Astrocyte (in vitro differentiated cells and primary cell): ENCODE measurements around the gene SPRTN. TPM values are rescaled to one million over a fixed set of nuclear protein-coding genes. Genes with fewer than 3 reads are reported as not detected.

Experiments
- DNase-seq: peaks from one replicate; pipeline ENCODE4 v3.0.0-alpha.2; 2010; ENCODE audit warnings: low read depth
- FAIRE-seq: peaks from 2 replicates; lab custom pipeline; 2011; peaks lifted over from hg19 to GRCh38; lab: Jason Lieb, UNC
- H2AFZ ChIP-seq: 2 replicates; pipeline ENCODE4 v1.6.0; 2012; ENCODE audit warnings: low read depth, low read length, inconsistent platforms
- H3K27ac ChIP-seq: 2 replicates; pipeline ENCODE4 v1.5.1; 2011; ENCODE audit warnings: low read depth, low read length, inconsistent platforms
- H3K27me3 ChIP-seq: 2 replicates; pipeline ENCODE4 v1.6.0; 2011; ENCODE audit warnings: low read length, inconsistent platforms; ENCODE audit not compliant: insufficient read depth
- H3K36me3 ChIP-seq: 2 replicates; pipeline ENCODE4 v1.5.1; 2011; ENCODE audit warnings: low read length, inconsistent platforms; ENCODE audit not compliant: insufficient read depth
- H3K4me1 ChIP-seq: 2 replicates; pipeline ENCODE4 v1.5.1; 2011; ENCODE audit warnings: low read length, inconsistent platforms; ENCODE audit not compliant: insufficient read depth
- H3K4me2 ChIP-seq: 2 replicates; pipeline ENCODE4 v1.6.0; 2012; ENCODE audit warnings: low read length, inconsistent platforms
- H3K4me3 ChIP-seq: 2 replicates; pipeline ENCODE4 v1.5.1; 2011; ENCODE audit warnings: low read depth, mild to moderate bottlenecking, low read length, inconsistent platforms; ENCODE audit not compliant: insufficient read depth
- H3K79me2 ChIP-seq: 2 replicates; pipeline ENCODE4 v1.6.0; 2012; ENCODE audit warnings: mild to moderate bottlenecking, low read length, inconsistent platforms; ENCODE audit not compliant: insufficient read depth
- H3K9ac ChIP-seq: 2 replicates; pipeline ENCODE4 v1.6.0; 2012; ENCODE audit warnings: mild to moderate bottlenecking, low read length, inconsistent platforms
- H3K9me3 ChIP-seq: 2 replicates; pipeline ENCODE4 v1.5.1; 2012; ENCODE audit warnings: low read depth, mild to moderate bottlenecking, low read length, inconsistent platforms; ENCODE audit not compliant: insufficient read depth
- H4K20me1 ChIP-seq: 2 replicates; pipeline ENCODE4 v1.6.0; 2012; ENCODE audit warnings: low read length, inconsistent platforms; ENCODE audit not compliant: insufficient read depth
- H3K27ac Mint-ChIP-seq: one replicate; pipeline ENCODE4 v1.8.0; 2021; ENCODE audit warnings: mild to moderate bottlenecking, mixed read lengths; ENCODE audit not compliant: unreplicated experiment
- H3K27me3 Mint-ChIP-seq: one replicate; pipeline ENCODE4 v1.8.0; 2021; ENCODE audit warnings: low read depth, mixed read lengths; ENCODE audit not compliant: unreplicated experiment
- H3K36me3 Mint-ChIP-seq: one replicate; pipeline ENCODE4 v1.8.0; 2021; ENCODE audit warnings: low read depth, mixed read lengths; ENCODE audit not compliant: unreplicated experiment
- H3K4me1 Mint-ChIP-seq: one replicate; pipeline ENCODE4 v1.8.0; 2021; ENCODE audit warnings: low read depth, mixed read lengths; ENCODE audit not compliant: unreplicated experiment
- H3K4me3 Mint-ChIP-seq: one replicate; pipeline ENCODE4 v1.8.0; 2021; ENCODE audit warnings: mild to moderate bottlenecking, moderate library complexity, mixed read lengths; ENCODE audit not compliant: unreplicated experiment
- H3K9me3 Mint-ChIP-seq: one replicate; pipeline ENCODE4 v1.8.0; 2021; ENCODE audit warnings: mild to moderate bottlenecking, mixed read lengths; ENCODE audit not compliant: unreplicated experiment
- CTCF ChIP-seq: IDR thresholded peaks from 2 replicates; pipeline ENCODE4 v1.5.1; 2011; ENCODE audit warnings: low read depth, mild to moderate bottlenecking, inconsistent platforms, low read length, moderate library complexity; ENCODE audit not compliant: insufficient read depth
- EZH2 ChIP-seq: IDR thresholded peaks from 2 replicates; pipeline ENCODE4 v1.6.1; 2012; ENCODE audit warnings: mild to moderate bottlenecking, low read length, inconsistent platforms; ENCODE audit not compliant: insufficient read depth
- total RNA-seq: library from RNA; stranded (reverse); gene quantifications from 2 replicates; pipeline ENCODE4 v1.2.1, GENCODE V29; 2021

The SPRTN gene
- total RNA-seq, 1 donor from 2014 or later: 13.6 TPM

- Histone ChIP-seq H3K4me1 (peaks cover 41% of the 10 kb centered on the region), H3K9me3 (no peaks in the 10 kb centered on the region), H3K27ac (no peak overlapping the region), H3K4me3 (peak overlapping the region; percentile 52), H3K27me3 (no peaks in the 10 kb centered on the region), H2AFZ (no peak overlapping the region), H3K4me2 (peak overlapping the region; percentile 96), H3K9ac (peak overlapping the region; percentile 32), H3K79me2 (peaks cover 80% of the 10 kb centered on the region), H4K20me1 (peaks cover 54% of the 10 kb centered on the region), H3K36me3 (no peaks in the 10 kb centered on the region)
- H3K4me3 Mint-ChIP-seq: peak overlapping the region; percentile 97
- H3K4me1 Mint-ChIP-seq: peaks cover 30% of the 10 kb centered on the region
- H3K27ac Mint-ChIP-seq: no peak overlapping the region
- DNase-seq (no peak), FAIRE-seq (no peak)
- no peak for TF ChIP-seq EZH2
- TF ChIP-seq CTCF: no peak
- H3K36me3 Mint-ChIP-seq: peaks cover 3% of the 10 kb centered on the region
- H3K9me3 Mint-ChIP-seq: no peaks in the 10 kb centered on the region
- H3K27me3 Mint-ChIP-seq: no peaks in the 10 kb centered on the region
These were observed 3.1 kb upstream of the SPRTN start for GRCh38 chr1:231334952-231335351.

GRCh38 chr1:231335663-231336602 lies 2.2 kb upstream of the SPRTN start:
- Histone ChIP-seq H3K4me3 (peak overlapping the region; percentile 99), H3K79me2 (peaks cover 89% of the 10 kb centered on the region), H3K9me3 (no peaks in the 10 kb centered on the region), H4K20me1 (peaks cover 54% of the 10 kb centered on the region), H3K27ac (no peak overlapping the region), H3K36me3 (no peaks in the 10 kb centered on the region), H2AFZ (no peak overlapping the region), H3K9ac (peak overlapping the region; percentile 99), H3K4me1 (peaks cover 41% of the 10 kb centered on the region), H3K4me2 (peak overlapping the region; percentile 96), H3K27me3 (no peaks in the 10 kb centered on the region)
- Mint-ChIP-seq H3K27me3 (no peaks in the 10 kb centered on the region), H3K4me1 (peaks cover 33% of the 10 kb centered on the region), H3K9me3 (no peaks in the 10 kb centered on the region), H3K4me3 (peak overlapping the region; percentile 97), H3K36me3 (peaks cover 1% of the 10 kb centered on the region), H3K27ac (peak overlapping the region; percentile 93)
- FAIRE-seq (no peak), DNase-seq (no peak)
- no peak for TF ChIP-seq EZH2
- no peak for TF ChIP-seq CTCF

- Histone ChIP-seq H4K20me1 (peaks cover 47% of the 10 kb centered on the region), H3K36me3 (peaks cover 3% of the 10 kb centered on the region), H3K4me1 (peaks cover 41% of the 10 kb centered on the region), H3K9me3 (no peaks in the 10 kb centered on the region), H2AFZ (peak overlapping the region; percentile 70), H3K9ac (peak overlapping the region; percentile 99), H3K4me2 (peak overlapping the region; percentile 96), H3K27ac (peak overlapping the region; percentile 100), H3K27me3 (no peaks in the 10 kb centered on the region), H3K79me2 (peaks cover 90% of the 10 kb centered on the region), H3K4me3 (peak overlapping the region; percentile 99)
- Mint-ChIP-seq H3K4me1 (peaks cover 33% of the 10 kb centered on the region), H3K27ac (peak overlapping the region; percentile 93), H3K9me3 (no peaks in the 10 kb centered on the region), H3K36me3 (no peaks in the 10 kb centered on the region), H3K27me3 (no peaks in the 10 kb centered on the region), H3K4me3 (peak overlapping the region; percentile 97)
- no peak for FAIRE-seq
- no peak for DNase-seq
- TF ChIP-seq EZH2 (no peak), CTCF (no peak)
These were observed 1.0 kb upstream of the SPRTN start for GRCh38 chr1:231337043-231337471.
